Coronary artery (tissue), 2 donors: Measurements from ENCODE around the gene FBXL15.
A peak's percentile ranks its signal among the peaks of the same experiment; 100 is the strongest.

ENCODE experiments used
- DNase-seq: peaks from one replicate; pipeline ENCODE4 v3.0.0-alpha.2; 2017; ENCODE audit warnings: low spot score
- H3K27ac ChIP-seq, 2 donors: fragments of 200-600 bp; sonication (generic); one replicate each; pipeline ENCODE4 v1.5.1; 2016 to 2019
- H3K4me3 ChIP-seq: fragments of 200-600 bp; sonication (generic); 2 replicates; pipeline ENCODE4 v1.5.1; 2016; ENCODE audit warnings: mild to moderate bottlenecking, moderate library complexity
- TF ChIP-seq, protein P1 (sequence below): fragments of 200-600 bp; sonication (generic); IDR thresholded peaks from one replicate; pipeline ENCODE4 v1.5.1; 2019; ENCODE audit warnings: antibody characterized with exemption

FBXL15 gene

DNA sequence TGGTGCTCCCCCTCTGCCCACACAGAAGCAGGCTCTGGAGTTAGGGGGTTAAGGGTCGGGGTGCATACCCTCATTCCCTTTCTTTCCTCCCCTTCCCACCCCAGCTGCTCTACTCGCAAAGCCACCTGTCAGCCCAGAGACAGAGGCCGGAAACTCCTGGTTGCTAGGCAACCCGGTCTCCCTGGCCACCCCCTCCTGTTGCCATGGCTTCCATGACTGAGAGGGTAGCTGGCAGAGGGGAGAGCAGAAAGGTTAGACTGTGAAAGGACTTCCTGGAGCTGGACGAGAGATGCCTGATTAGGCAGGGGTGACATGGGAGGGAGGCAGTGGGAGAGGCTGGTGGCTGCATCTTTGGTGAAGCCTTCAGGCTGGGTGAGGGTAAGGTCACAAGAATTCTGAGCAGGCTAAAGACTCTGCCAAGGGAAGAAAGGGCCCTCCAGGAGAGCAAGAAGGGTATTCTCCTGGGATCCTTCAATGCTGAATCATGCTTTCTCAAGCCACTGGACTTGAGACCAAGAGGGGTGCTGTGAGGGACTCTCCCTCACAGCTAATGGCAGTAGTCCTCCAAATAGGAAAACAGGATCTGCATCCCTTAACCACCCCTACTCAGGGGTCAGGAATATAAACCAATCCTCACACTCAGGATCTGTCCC, 7.5 kb upstream of the FBXL15 start:
- Histone ChIP-seq H3K4me3 (no peak overlapping the region), H3K27ac (no peak overlapping the region)
- TF ChIP-seq, protein P1, sequence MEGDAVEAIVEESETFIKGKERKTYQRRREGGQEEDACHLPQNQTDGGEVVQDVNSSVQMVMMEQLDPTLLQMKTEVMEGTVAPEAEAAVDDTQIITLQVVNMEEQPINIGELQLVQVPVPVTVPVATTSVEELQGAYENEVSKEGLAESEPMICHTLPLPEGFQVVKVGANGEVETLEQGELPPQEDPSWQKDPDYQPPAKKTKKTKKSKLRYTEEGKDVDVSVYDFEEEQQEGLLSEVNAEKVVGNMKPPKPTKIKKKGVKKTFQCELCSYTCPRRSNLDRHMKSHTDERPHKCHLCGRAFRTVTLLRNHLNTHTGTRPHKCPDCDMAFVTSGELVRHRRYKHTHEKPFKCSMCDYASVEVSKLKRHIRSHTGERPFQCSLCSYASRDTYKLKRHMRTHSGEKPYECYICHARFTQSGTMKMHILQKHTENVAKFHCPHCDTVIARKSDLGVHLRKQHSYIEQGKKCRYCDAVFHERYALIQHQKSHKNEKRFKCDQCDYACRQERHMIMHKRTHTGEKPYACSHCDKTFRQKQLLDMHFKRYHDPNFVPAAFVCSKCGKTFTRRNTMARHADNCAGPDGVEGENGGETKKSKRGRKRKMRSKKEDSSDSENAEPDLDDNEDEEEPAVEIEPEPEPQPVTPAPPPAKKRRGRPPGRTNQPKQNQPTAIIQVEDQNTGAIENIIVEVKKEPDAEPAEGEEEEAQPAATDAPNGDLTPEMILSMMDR, result no peak
- no peak for DNase-seq

DNA sequence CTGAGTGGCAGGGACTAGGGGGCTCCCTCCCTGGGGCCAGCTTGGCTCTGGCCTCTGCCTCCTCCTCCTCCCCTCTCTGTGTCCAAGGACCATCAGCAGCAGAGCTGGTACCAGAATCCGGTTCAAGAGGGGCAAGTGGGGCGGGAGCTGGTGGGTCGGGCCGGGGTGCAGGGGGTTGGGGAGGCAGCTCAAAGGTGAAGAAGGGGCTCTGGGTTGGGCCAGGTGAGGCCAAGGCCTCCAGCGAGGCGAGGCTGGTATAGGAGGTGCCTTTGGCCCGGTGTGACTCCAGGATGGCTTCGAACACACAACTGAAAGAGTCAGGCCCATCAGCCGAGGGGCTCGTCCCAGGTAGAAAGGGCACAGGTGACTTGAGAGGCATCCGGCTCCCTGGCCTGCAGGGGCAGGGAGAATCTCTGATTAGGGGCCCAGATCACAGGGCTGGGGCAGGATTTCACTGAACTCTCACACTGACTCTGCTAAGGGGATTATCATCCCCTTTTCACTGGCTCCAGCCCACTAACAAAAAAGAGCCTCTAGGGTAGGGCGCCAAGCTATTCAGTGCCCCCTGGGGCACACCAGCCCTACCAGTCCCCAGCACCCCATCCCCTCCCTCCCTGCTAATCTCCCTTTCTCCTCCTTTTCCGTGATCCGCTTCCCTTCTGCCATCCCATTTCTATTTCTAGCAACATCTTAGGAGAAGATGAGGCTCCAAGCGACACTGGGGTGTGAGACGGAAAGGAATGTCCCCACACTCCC, 6.7 kb upstream of the FBXL15 start:
- no peak for DNase-seq
- no peak overlapping the region for H3K27ac ChIP-seq
- TF ChIP-seq, protein P1, result no peak
- no peak overlapping the region for H3K4me3 ChIP-seq

GRCh38 chr10:102414749-102415148, 5.9 kb upstream of the FBXL15 start:
- DNase-seq, result no peak
- no peak overlapping the region for H3K4me3 ChIP-seq
- TF ChIP-seq, protein P1, result no peak
- no peak overlapping the region for H3K27ac ChIP-seq

DNA sequence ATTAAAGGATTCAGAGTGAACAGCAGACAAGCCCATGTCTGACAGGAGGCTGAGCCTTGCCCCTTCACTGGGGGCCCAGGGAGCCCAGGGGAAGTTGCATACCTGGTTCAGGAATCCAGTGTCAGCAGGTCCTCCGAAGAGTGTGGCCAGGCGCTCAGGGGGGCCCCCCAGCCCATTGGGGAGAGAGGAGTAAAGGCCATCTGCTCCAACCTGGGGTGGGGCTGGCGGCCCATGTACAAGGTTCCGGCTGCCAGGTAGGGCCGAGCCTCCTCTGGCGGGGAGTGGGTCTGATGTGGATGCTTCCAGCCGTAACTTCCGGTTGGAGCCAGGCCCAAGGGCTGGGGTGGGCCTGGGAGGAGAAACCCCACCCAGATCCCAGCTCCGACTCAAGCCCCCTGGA, 4.4 kb upstream of the FBXL15 start:
- TF ChIP-seq, protein P1, result no peak
- no peak overlapping the region for H3K27ac ChIP-seq

DNA sequence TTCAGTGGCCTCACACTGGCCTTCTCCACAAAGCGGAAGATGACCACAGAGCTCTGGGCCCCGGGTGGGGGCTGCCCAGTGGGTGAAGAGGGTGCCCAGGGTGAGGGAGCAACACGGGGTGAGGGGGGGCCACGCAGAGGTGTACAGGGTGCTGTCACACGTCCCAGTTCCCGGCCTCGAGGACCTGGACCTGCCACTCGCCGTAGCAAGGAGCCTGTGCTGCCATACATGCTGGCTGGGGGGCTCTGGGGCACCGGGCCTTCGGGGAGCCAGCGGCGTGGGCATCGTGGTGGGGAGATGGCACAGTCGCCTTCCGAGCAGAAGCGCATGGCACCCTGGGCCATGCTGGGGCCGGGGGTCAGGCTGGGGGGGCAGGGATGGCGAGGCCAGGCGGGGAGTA, 3.9 kb upstream of the FBXL15 start:
- TF ChIP-seq, protein P1, result no peak
- no peak for DNase-seq

More for the DNA sequence above, 4.4 kb upstream of the FBXL15 start:
- DNase-seq, result no peak
- no peak overlapping the region for H3K4me3 ChIP-seq

DNA sequence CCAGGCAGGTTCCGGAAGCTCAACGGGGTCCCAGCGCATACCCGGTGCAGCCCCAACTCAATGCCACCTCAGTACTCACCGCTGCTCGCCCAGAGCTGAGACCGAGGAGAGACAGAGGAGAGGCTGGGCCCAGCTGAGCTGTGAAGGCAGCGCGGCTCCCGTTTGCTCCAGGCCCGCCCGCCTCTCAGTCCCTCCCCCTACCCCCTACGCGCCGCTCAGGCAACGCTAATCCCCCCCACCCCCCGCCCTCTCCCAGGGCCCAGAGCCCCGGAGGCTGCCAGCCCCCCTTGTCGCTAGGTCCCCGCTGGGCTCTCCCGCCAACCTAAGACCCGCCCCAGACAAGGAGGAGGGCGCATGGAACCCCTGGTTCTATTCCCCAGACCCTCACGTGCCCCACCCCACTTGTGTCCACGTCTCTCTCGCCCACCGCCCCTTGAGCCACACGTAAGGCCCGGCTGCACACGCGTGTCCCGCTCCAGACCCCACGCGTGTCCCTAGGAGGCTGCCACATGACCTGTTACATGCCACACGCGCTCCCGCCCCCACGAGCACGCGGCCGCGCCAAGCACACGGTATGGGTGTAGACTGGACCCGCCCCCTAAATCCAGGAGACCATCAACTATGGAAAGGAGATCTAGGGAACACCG, 1.9 kb upstream of the FBXL15 start, which contains the start of gene PSD:
Gene PSD (minus strand): TSS at position 164 of the 647 bp plus-strand sequence. CDS start 1,747 bp downstream, outside the sequence.
- H3K27ac ChIP-seq, result no peak within 1 kb of the TSS
- DNase-seq, result no peak
- H3K4me3 ChIP-seq, result peak within 1 kb of the TSS; percentile 90
- TF ChIP-seq, protein P1, result no peak

More for the DNA sequence above, 3.9 kb upstream of the FBXL15 start:
- Histone ChIP-seq H3K27ac (no peak overlapping the region), H3K4me3 (no peak overlapping the region)
